GM23338 (cell line): ENCODE results near the gene PEX12. TPM values are rescaled to one million over a fixed set of nuclear protein-coding genes. Genes with fewer than 3 reads are reported as not detected.

Experiments used
- ATAC-seq: fragments of 200-7000 bp; cut with Tn5 transposase; 3 replicates; pipeline ENCODE4 v1.9.1; 2020
- DNase-seq: peaks from one replicate; pipeline ENCODE4 v3.0.0-alpha.2; 2015; ENCODE audit warnings: low spot score
- H2AFZ ChIP-seq: fragments of 200-600 bp; sonication (generic); 2 replicates; pipeline ENCODE4 v1.8.0; 2016; ENCODE audit warnings: antibody characterized with exemption, mild to moderate bottlenecking, moderate library complexity
- H3F3A ChIP-seq: fragments of 200-600 bp; sonication (generic); replicated peaks from 2 replicates; pipeline ENCODE4 v1.8.0; 2017; ENCODE audit warnings: antibody characterized with exemption, mixed run types, low read depth
- H3K27ac ChIP-seq: fragments of 200-600 bp; sonication (generic); 2 replicates; pipeline ENCODE4 v1.6.1; 2016; ENCODE audit warnings: low read depth
- H3K27me3 ChIP-seq: fragments of 200-600 bp; sonication (generic); 2 replicates; pipeline ENCODE4 v1.8.0; 2016; ENCODE audit warnings: mild to moderate bottlenecking, mixed run types, moderate library complexity; ENCODE audit not compliant: insufficient read depth
- H3K36me3 ChIP-seq: fragments of 200-600 bp; sonication (generic); 2 replicates; pipeline ENCODE4 v1.8.0; 2016; ENCODE audit warnings: mild to moderate bottlenecking; ENCODE audit not compliant: insufficient read depth
- H3K4me1 ChIP-seq: fragments of 200-600 bp; sonication (generic); 2 replicates; pipeline ENCODE4 v1.8.0; 2016; ENCODE audit warnings: mild to moderate bottlenecking, moderate library complexity; ENCODE audit not compliant: insufficient read depth
- H3K4me2 ChIP-seq: fragments of 200-600 bp; sonication (generic); 2 replicates; pipeline ENCODE4 v1.7.1; 2017; ENCODE audit warnings: mixed run types
- H3K4me3 ChIP-seq: fragments of 200-600 bp; sonication (generic); 2 replicates; pipeline ENCODE4 v1.6.1; 2016; ENCODE audit warnings: mixed run types
- H3K79me2 ChIP-seq: fragments of 200-600 bp; sonication (generic); replicated peaks from 2 replicates; pipeline ENCODE4 v1.8.0; 2017; ENCODE audit warnings: mild to moderate bottlenecking; ENCODE audit not compliant: insufficient read depth
- H3K9me2 ChIP-seq: fragments of 200-600 bp; sonication (generic); 2 replicates; pipeline ENCODE4 v1.8.0; 2017; ENCODE audit not compliant: insufficient read depth
- H4K20me1 ChIP-seq: fragments of 200-600 bp; sonication (generic); replicated peaks from 2 replicates; pipeline ENCODE4 v1.8.0; 2017; ENCODE audit warnings: mild to moderate bottlenecking; ENCODE audit not compliant: insufficient read depth
- H3K27ac Mint-ChIP-seq: 2 replicates; pipeline ENCODE4 v1.8.0; 2020; ENCODE audit warnings: inconsistent platforms, mild to moderate bottlenecking, moderate library complexity, mixed read lengths
- H3K27me3 Mint-ChIP-seq: 3 replicates; pipeline ENCODE4 v1.8.0; 2022; ENCODE audit warnings: low read depth, mild to moderate bottlenecking, moderate library complexity, mixed read lengths, inconsistent platforms; ENCODE audit not compliant: insufficient read depth, poor library complexity
- H3K36me3 Mint-ChIP-seq: 3 replicates; pipeline ENCODE4 v1.8.0; 2021; ENCODE audit warnings: low read depth, mild to moderate bottlenecking, inconsistent platforms, moderate library complexity, mixed read lengths
- H3K4me1 Mint-ChIP-seq: 3 replicates; pipeline ENCODE4 v1.8.0; 2020; ENCODE audit warnings: mild to moderate bottlenecking, inconsistent platforms, mixed read lengths
- H3K4me3 Mint-ChIP-seq: 3 replicates; pipeline ENCODE4 v1.8.0; 2021; ENCODE audit warnings: moderate library complexity, mild to moderate bottlenecking, inconsistent platforms, mixed read lengths
- H3K9me3 Mint-ChIP-seq: 3 replicates; pipeline ENCODE4 v1.8.0; 2020; ENCODE audit warnings: moderate library complexity, mild to moderate bottlenecking, inconsistent platforms, mixed read lengths
- CTCF ChIP-seq, 2 experiments: fragments of 200-600 bp in 1 of 2; sonication (generic) in 1 of 2; conservative IDR thresholded peaks; 2 replicates each; pipeline versions ENCODE4 v1.5.1 to v1.6.1; 2016 to 2017; ENCODE audit warnings: antibody characterized with exemption in 2 of 2, low read depth in 2 of 2, mild to moderate bottlenecking in 2 of 2, moderate library complexity in 1 of 2
- EZH2phosphoT487 ChIP-seq: fragments of 200-600 bp; sonication (generic); IDR thresholded peaks from one replicate; pipeline ENCODE4 v1.8.1; 2018; ENCODE audit warnings: antibody characterized with exemption; ENCODE audit not compliant: unreplicated experiment
- ZNF114 ChIP-seq: fragments of 250-450 bp; sonication (Bioruptor Pico); IDR thresholded peaks from 2 replicates; pipeline ENCODE4 v1.5.0; 2020; ENCODE audit warnings: mild to moderate bottlenecking, moderate library complexity
- ZNF462 ChIP-seq: fragments of 250-450 bp; sonication (Bioruptor Pico); IDR thresholded peaks from 2 replicates; pipeline ENCODE4 v1.5.0; 2020; ENCODE audit warnings: mild to moderate bottlenecking, moderate library complexity
- polyA plus RNA-seq: library from polyadenylated mRNA; unstranded; fragments of >200 nt; fragmentation: Nextera tagmentation; extraction: Ambion mirVana; gene quantifications from 2 replicates; pipeline ENCODE4 v1.2.1, GENCODE V29; 2016
- total RNA-seq: library from RNA; depleted of rRNA; stranded (reverse); fragments of >200 nt; shearing (Covaris generic); gene quantifications from 2 replicates; pipeline ENCODE4 v1.2.3, GENCODE V29; 2014

Gene PEX12
- total and polyA plus RNA-seq, 2 experiments from 2014 or later = 1.5 to 1.9 TPM

GRCh38 chr17:35531160-35531559 is 47.2 kb downstream of the PEX12 start:
- no peaks in the 10 kb centered on the region; the same call in 1 of the 3 replicates for H3K9me3 Mint-ChIP-seq
- ATAC-seq = no peak
- 0 out of 2 replicates have a peak, but pooled peaks cover 3% of the 10 kb centered on the region for H3K27me3 ChIP-seq
- no peak for TF ChIP-seq EZH2phosphoT487
- TF ChIP-seq ZNF462 (CRISPR knock-in tag) = no peak
- no peak for TF ChIP-seq CTCF (conservative IDR thresholded peaks at IDR 0.05; ENCODE audit: low read depth in 2 of 2)
- TF ChIP-seq ZNF114 = no peak
- no peak for DNase-seq
- no peaks in the 10 kb centered on the region for H3K4me1 ChIP-seq
- no peak overlapping the region for H3K4me2 ChIP-seq
- no peaks in the 10 kb centered on the region; the same call in 1 of the 2 replicates for H4K20me1 ChIP-seq
- no peak overlapping the region for H3K27ac ChIP-seq
- peaks cover 5% of the 10 kb centered on the region for H3K27me3 Mint-ChIP-seq
- H3K27ac Mint-ChIP-seq = no peak overlapping the region
- no peak overlapping the region for H2AFZ ChIP-seq
- no peaks in the 10 kb centered on the region; the same call in 2 of the 3 replicates for H3K4me1 Mint-ChIP-seq
- no peaks in the 10 kb centered on the region for H3K79me2 ChIP-seq
- no peaks in the 10 kb centered on the region for H3K36me3 ChIP-seq
- H3K4me3 ChIP-seq = no peak overlapping the region
- no peaks in the 10 kb centered on the region for H3K9me2 ChIP-seq
- H3K4me3 Mint-ChIP-seq = no peak overlapping the region
- no peaks in the 10 kb centered on the region for H3F3A ChIP-seq
- no peaks in the 10 kb centered on the region for H3K36me3 Mint-ChIP-seq
